ENCODE measurements around the gene SEPTIN10. TPM values are rescaled to one million over a fixed set of nuclear protein-coding genes. Genes with fewer than 3 reads are reported as not detected.
A peak's percentile ranks its signal among the peaks of the same experiment; 100 is the strongest.

SEPTIN10 gene
- total RNA-seq, 1 experiment from 2014 or later: 92.5 TPM

DNA sequence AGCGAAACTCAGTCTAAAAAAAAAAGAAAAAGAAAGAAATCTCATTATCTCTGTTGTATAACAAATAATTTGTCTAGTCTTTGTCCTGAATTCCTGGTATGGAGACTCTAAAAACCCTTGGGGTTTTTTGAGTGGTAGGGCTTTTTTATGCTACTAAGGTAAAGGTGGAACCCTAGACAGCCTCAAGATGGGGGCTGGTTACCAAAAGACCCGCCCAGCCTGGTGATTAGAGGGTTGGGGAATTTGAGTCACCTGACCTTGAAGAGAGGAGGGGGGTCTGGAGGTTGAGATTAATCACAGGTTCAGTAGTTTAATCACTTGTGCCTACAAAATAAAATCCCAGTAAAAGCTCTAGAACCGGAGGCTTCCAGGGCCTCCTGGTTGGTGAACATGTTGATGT is 18.0 kb upstream of the SEPTIN10 start:
- H2AK5ac ChIP-seq (ENCODE audit: insufficient read length, low read length): no peak overlapping the region
- no peak overlapping the region for H3K27ac ChIP-seq (ENCODE audit: insufficient read length, low read depth, low read length)
- Mint-ChIP-seq H3K27me3 (ENCODE audit: low read depth) (0 out of 2 replicates have a peak, but pooled peaks cover 2% of the 10 kb centered on the region), H3K9me3 (no peaks in the 10 kb centered on the region), H3K27ac (no peak overlapping the region), H3K4me3 (no peak overlapping the region), H3K4me1 (no peaks in the 10 kb centered on the region), H3K36me3 (ENCODE audit: insufficient read depth in 1 of 3, low read depth in 3 of 3) (no peaks in the 10 kb centered on the region; a peak in 1 of 7 replicates)
- no CpG with 5 or more reads among the region's 3 CpGs for WGBS (ENCODE audit: extremely low coverage, insufficient read length, low lambda C conversion rate)
- no peak for DNase-seq
- H3K4me2 ChIP-seq (ENCODE audit: insufficient read depth, insufficient read length, low read length): no peak overlapping the region
- no peaks in the 10 kb centered on the region for H3K27me3 ChIP-seq (ENCODE audit: insufficient read depth, low read length)
- no peaks in the 10 kb centered on the region for H3K79me1 ChIP-seq (ENCODE audit: insufficient read depth, low read depth, low read length, poor library complexity, severe bottlenecking)
- no peak overlapping the region for H4K91ac ChIP-seq (ENCODE audit: insufficient read length, low read depth, low read length)
- H3K14ac ChIP-seq (ENCODE audit: insufficient read depth, low read length): no peak overlapping the region; the same call in 1 of the 2 replicates
- H3K18ac ChIP-seq (ENCODE audit: insufficient read length, low read depth, low read length): no peak overlapping the region
- peak overlapping the region; percentile 30 for H4K8ac ChIP-seq (replicated peaks; ENCODE audit: insufficient read length, low read depth, low read length)
- TF ChIP-seq, protein P1, sequence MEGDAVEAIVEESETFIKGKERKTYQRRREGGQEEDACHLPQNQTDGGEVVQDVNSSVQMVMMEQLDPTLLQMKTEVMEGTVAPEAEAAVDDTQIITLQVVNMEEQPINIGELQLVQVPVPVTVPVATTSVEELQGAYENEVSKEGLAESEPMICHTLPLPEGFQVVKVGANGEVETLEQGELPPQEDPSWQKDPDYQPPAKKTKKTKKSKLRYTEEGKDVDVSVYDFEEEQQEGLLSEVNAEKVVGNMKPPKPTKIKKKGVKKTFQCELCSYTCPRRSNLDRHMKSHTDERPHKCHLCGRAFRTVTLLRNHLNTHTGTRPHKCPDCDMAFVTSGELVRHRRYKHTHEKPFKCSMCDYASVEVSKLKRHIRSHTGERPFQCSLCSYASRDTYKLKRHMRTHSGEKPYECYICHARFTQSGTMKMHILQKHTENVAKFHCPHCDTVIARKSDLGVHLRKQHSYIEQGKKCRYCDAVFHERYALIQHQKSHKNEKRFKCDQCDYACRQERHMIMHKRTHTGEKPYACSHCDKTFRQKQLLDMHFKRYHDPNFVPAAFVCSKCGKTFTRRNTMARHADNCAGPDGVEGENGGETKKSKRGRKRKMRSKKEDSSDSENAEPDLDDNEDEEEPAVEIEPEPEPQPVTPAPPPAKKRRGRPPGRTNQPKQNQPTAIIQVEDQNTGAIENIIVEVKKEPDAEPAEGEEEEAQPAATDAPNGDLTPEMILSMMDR (conservative IDR thresholded peaks at IDR 0.05): no peak
- H3K56ac ChIP-seq (ENCODE audit: insufficient read length, low read depth, low read length): no peak overlapping the region
- no peak overlapping the region for H3T11ph ChIP-seq (ENCODE audit: low read length)
- H2BK20ac ChIP-seq (ENCODE audit: low read depth, low read length, poor library complexity, severe bottlenecking): no peak overlapping the region
- H4K5ac ChIP-seq (ENCODE audit: insufficient read length, low read depth, low read length): no peak overlapping the region
- no peak overlapping the region for H2BK120ac ChIP-seq (ENCODE audit: low read depth, low read length, poor library complexity, severe bottlenecking)
- H3K9ac ChIP-seq (ENCODE audit: extremely low read depth, insufficient read length, low read length): no peak overlapping the region
- H3K9me3 ChIP-seq (ENCODE audit: control insufficient read depth, low read depth, low read length): no peaks in the 10 kb centered on the region
- no peaks in the 10 kb centered on the region for H3K79me2 ChIP-seq (ENCODE audit: insufficient read depth, low read length)
- no peaks in the 10 kb centered on the region for H4K20me1 ChIP-seq (ENCODE audit: control insufficient read depth, insufficient read depth, insufficient read length)
- H2BK5ac ChIP-seq (ENCODE audit: insufficient read length, low read length): no peak overlapping the region
- no peaks in the 10 kb centered on the region for H3K4me1 ChIP-seq (ENCODE audit: insufficient read depth, low read length)
- H2BK12ac ChIP-seq (ENCODE audit: insufficient read length, low read depth, low read length): no peak overlapping the region
- H3K23ac ChIP-seq (ENCODE audit: insufficient read length, low read depth, low read length): no peak overlapping the region
- H3K23me2 ChIP-seq (ENCODE audit: insufficient read length, low read depth, low read length, poor library complexity, severe bottlenecking): no peaks in the 10 kb centered on the region
- no peak overlapping the region for H3K4ac ChIP-seq (ENCODE audit: low read depth, low read length)
- H2AFZ ChIP-seq (ENCODE audit: low read length): no peak overlapping the region
- H2BK15ac ChIP-seq (ENCODE audit: low read depth, low read length): no peak overlapping the region
